Hepatocyte (in vitro differentiated cells): ENCODE results near the gene BHLHE23. TPM values are rescaled to one million over a fixed set of nuclear protein-coding genes. Genes with fewer than 3 reads are reported as not detected.
A peak's percentile ranks its signal among the peaks of the same experiment; 100 is the strongest.

Source experiments
- DNase-seq: peaks from one replicate; pipeline ENCODE4 v3.0.0-alpha.2; 2016; ENCODE audit warnings: low spot score
- H2AFZ ChIP-seq: fragments of 200-600 bp; sonication (generic); 2 replicates; pipeline ENCODE4 v1.6.0; 2016; ENCODE audit warnings: antibody characterized with exemption, mild to moderate bottlenecking
- H3K27ac ChIP-seq: fragments of 200-600 bp; sonication (generic); 2 replicates; pipeline ENCODE4 v1.5.1; 2016; ENCODE audit warnings: mild to moderate bottlenecking
- H3K27me3 ChIP-seq: fragments of 200-600 bp; sonication (generic); 2 replicates; pipeline ENCODE4 v1.6.1; 2016
- H3K36me3 ChIP-seq: fragments of 200-600 bp; sonication (generic); replicated peaks from 2 replicates; pipeline ENCODE4 v1.5.1; 2016; ENCODE audit warnings: low read depth; ENCODE audit not compliant: insufficient read depth
- H3K4me1 ChIP-seq: fragments of 200-600 bp; sonication (generic); 2 replicates; pipeline ENCODE4 v1.5.1; 2016; ENCODE audit warnings: mild to moderate bottlenecking, moderate library complexity; ENCODE audit not compliant: insufficient read depth
- H3K4me2 ChIP-seq: fragments of 200-600 bp; sonication (generic); 2 replicates; pipeline ENCODE4 v1.6.0; 2016
- H3K4me3 ChIP-seq: fragments of 200-600 bp; sonication (generic); 2 replicates; pipeline ENCODE4 v1.5.1; 2016; ENCODE audit warnings: mild to moderate bottlenecking
- H3K79me2 ChIP-seq: fragments of 200-600 bp; sonication (generic); 2 replicates; pipeline ENCODE4 v1.6.0; 2017; ENCODE audit warnings: mild to moderate bottlenecking
- H3K9me2 ChIP-seq: fragments of 200-600 bp; sonication (generic); replicated peaks from 2 replicates; pipeline ENCODE4 v1.6.0; 2017; ENCODE audit warnings: mild to moderate bottlenecking; ENCODE audit not compliant: insufficient read depth
- H3K9me3 ChIP-seq: fragments of 200-600 bp; sonication (generic); 2 replicates; pipeline ENCODE4 v1.5.1; 2016; ENCODE audit warnings: low read depth, mild to moderate bottlenecking
- H4K20me1 ChIP-seq: fragments of 200-600 bp; sonication (generic); 2 replicates; pipeline ENCODE4 v1.6.0; 2016; ENCODE audit warnings: mild to moderate bottlenecking; ENCODE audit not compliant: insufficient read depth, poor library complexity, severe bottlenecking
- CTCF ChIP-seq: fragments of 200-600 bp; sonication (generic); IDR thresholded peaks from 2 replicates; pipeline ENCODE4 v1.5.1; 2016; ENCODE audit warnings: antibody characterized with exemption, mild to moderate bottlenecking; ENCODE audit not compliant: poor library complexity
- EZH2 ChIP-seq: fragments of 200-600 bp; sonication (generic); IDR thresholded peaks from 2 replicates; pipeline ENCODE4 v1.6.1; 2016; ENCODE audit warnings: antibody characterized with exemption, mild to moderate bottlenecking, borderline replicate concordance
- EZH2phosphoT487 ChIP-seq: fragments of 200-600 bp; sonication (generic); IDR thresholded peaks from one replicate; pipeline ENCODE4 v1.6.1; 2018; ENCODE audit warnings: antibody characterized with exemption, mild to moderate bottlenecking, low read depth, moderate library complexity; ENCODE audit not compliant: unreplicated experiment, severe bottlenecking
- WGBS: methylation state at CpG from one replicate; pipeline ENCODE4 v1.1.6; 2016; ENCODE audit warnings: low lambda C conversion rate; ENCODE audit errors: missing lambda C conversion rate; 5-methylcytosine and 5-hydroxymethylcytosine counted together
- polyA plus RNA-seq: library from polyadenylated mRNA; unstranded; fragments of >200 nt; fragmentation: Nextera tagmentation; extraction: Ambion mirVana; gene quantifications from 2 replicates; pipeline ENCODE4 v1.2.1, GENCODE V29; 2016
- total RNA-seq: library from RNA; depleted of rRNA; stranded (reverse); fragments of >200 nt; gene quantifications from 2 replicates; pipeline ENCODE4 v1.2.3, GENCODE V29; 2014

BHLHE23 gene
- total and polyA plus RNA-seq, 2 experiments from 2014 or later: not detected

GRCh38 chr20:63007646-63008488 is 1.1 kb upstream of the BHLHE23 start:
- no peaks in the 10 kb centered on the region for H3K9me3 ChIP-seq
- no peak overlapping the region for H2AFZ ChIP-seq
- DNase-seq: no peak
- no peak for TF ChIP-seq EZH2phosphoT487
- peak; percentile 46 for TF ChIP-seq EZH2
- TF ChIP-seq CTCF: no peak
- no peaks in the 10 kb centered on the region for H3K9me2 ChIP-seq
- peaks cover 92% of the 10 kb centered on the region for H3K27me3 ChIP-seq
- H3K4me2 ChIP-seq: no peak overlapping the region
- no peaks in the 10 kb centered on the region for H3K36me3 ChIP-seq
- no peak overlapping the region for H3K4me3 ChIP-seq
- H3K4me1 ChIP-seq: peaks cover 11% of the 10 kb centered on the region
- no peak overlapping the region for H3K27ac ChIP-seq
- H4K20me1 ChIP-seq: no peaks in the 10 kb centered on the region
- WGBS: 22% methylated on average over 45 of the region's 46 CpGs
- H3K79me2 ChIP-seq: no peaks in the 10 kb centered on the region

DNA sequence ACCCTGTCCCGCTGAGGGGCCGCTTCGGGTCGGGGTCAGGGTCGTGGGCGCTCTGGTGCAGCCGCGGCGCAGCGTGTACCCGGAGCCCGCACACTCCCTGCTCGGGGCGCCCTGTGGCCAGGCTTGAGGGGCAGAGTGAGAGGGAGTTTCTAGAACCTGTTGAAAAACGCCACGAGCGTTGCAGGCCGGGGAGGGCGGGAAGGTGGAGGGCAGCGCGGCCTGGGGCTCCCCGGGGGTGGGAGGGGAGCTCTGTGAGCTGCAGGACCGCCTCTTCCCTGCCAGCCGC is 539 bp upstream of the BHLHE23 start:
- Histone ChIP-seq H3K9me2 (no peaks in the 10 kb centered on the region), H3K27me3 (peaks cover 92% of the 10 kb centered on the region), H3K4me2 (peak overlapping the region; percentile 76), H2AFZ (no peak overlapping the region), H3K4me1 (peaks cover 11% of the 10 kb centered on the region), H3K79me2 (no peaks in the 10 kb centered on the region), H3K4me3 (no peak overlapping the region), H3K27ac (no peak overlapping the region), H3K9me3 (no peaks in the 10 kb centered on the region), H4K20me1 (no peaks in the 10 kb centered on the region), H3K36me3 (no peaks in the 10 kb centered on the region)
- WGBS: 5% methylated on average over 24 of the region's 24 CpGs
- no peak for DNase-seq
- TF ChIP-seq CTCF (no peak), EZH2phosphoT487 (no peak), EZH2 (peak; percentile 62)

DNA sequence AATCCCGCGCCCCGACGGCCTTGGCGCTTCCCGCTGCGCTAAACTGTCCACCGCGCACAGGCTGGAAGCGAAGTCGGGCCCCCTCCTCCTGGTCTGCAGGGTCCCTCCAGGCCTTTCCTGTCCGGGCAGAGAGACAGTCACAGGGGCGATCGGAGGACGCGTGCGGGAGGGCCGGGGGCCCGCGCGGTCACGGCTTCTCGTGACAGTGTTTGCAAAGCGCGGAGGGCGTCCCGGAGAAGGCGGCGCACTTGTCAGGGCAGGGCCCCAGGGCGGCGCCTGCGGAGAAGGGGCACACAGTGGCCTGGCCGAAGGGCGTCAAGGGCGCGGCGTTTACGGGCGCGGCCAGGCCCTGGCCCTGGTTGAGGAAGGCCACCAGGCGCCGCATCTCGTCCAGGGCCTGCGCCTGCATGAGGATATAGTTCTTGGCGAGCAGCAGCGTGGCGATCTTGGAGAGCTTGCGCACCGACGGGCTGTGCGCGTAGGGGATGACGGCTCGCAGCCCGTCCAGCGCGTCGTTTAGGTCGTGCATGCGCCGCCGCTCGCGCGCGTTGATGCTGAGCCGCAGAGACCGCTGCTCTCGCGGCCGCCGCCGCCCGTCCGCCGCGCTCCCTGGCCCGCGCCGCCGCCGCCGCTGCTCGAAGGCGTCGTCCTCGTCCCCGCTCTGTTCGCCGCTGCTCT is 763 bp downstream of the BHLHE23 start:
- peaks cover 11% of the 10 kb centered on the region for H3K4me1 ChIP-seq
- 5% methylated on average over 83 of the region's 90 CpGs for WGBS
- TF ChIP-seq EZH2phosphoT487: peak; percentile 24
- no peak for TF ChIP-seq CTCF
- TF ChIP-seq EZH2: peak; percentile 75
- no peak overlapping the region for H3K4me3 ChIP-seq
- H3K9me3 ChIP-seq: no peaks in the 10 kb centered on the region
- peak overlapping the region; percentile 76 for H3K4me2 ChIP-seq
- peaks cover 92% of the 10 kb centered on the region for H3K27me3 ChIP-seq
- no peaks in the 10 kb centered on the region for H3K9me2 ChIP-seq
- DNase-seq: no peak
- H3K36me3 ChIP-seq: no peaks in the 10 kb centered on the region
- H3K79me2 ChIP-seq: no peaks in the 10 kb centered on the region
- no peaks in the 10 kb centered on the region for H4K20me1 ChIP-seq
- no peak overlapping the region for H3K27ac ChIP-seq
- H2AFZ ChIP-seq: no peak overlapping the region
